ENCODE results near the gene NAP1L4.

NAP1L4 gene

DNA sequence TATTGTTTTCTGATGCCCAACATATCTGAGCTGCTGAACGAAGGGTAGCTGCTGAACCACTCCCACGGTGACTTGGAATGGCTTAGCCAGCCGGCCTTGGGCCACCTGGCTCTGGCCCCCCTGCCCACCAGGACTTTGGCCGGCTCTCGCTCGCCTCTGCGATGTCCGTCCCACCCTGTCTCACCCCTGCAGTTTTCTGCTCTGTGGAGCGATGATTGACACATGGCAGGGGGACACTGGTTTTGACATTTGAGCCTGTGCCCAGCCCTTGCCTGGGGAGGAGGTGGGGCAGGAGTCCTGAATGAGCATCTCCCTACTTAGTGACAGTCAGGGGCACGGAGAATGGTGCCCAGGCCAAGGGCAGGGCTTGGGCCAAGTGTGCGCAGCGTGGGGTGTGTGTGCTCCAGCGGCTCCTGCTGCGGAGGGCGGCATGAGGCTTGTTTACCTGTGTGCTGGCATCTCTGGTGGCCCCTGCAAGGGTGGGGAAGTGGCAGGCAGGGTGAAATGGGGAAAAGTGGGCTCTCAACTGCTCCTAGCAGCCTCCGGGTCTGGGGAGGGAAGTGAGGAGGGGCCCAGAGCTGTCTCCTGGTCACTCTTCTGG, 90.8 kb downstream of the NAP1L4 start:
- Histone ChIP-seq H3K36me3 (ENCODE audit: insufficient read depth) (no peaks in the 10 kb centered on the region), H3K4me2 (peak overlapping the region; percentile 73; the same call in 1 of the 2 replicates), H3K79me2 (ENCODE audit: insufficient read depth, low read depth) (no peaks in the 10 kb centered on the region), H3K9ac (peak overlapping the region; percentile 25; the same call in 1 of the 2 replicates), H4K20me1 (ENCODE audit: insufficient read depth) (no peaks in the 10 kb centered on the region), H3K27ac (no peak overlapping the region), H3K27me3 (ENCODE audit: insufficient read depth, low read depth) (no peaks in the 10 kb centered on the region), H3K4me1 (ENCODE audit: low read depth, poor library complexity, severe bottlenecking) (peaks cover 7% of the 10 kb centered on the region), H3K4me3 (IDR thresholded peaks at IDR 0.05; ENCODE audit: insufficient read depth, low read depth, low read length) (no peak overlapping the region), H2AFZ (ENCODE audit: low read depth) (peak overlapping the region; percentile 90)
- TF ChIP-seq, protein P1, sequence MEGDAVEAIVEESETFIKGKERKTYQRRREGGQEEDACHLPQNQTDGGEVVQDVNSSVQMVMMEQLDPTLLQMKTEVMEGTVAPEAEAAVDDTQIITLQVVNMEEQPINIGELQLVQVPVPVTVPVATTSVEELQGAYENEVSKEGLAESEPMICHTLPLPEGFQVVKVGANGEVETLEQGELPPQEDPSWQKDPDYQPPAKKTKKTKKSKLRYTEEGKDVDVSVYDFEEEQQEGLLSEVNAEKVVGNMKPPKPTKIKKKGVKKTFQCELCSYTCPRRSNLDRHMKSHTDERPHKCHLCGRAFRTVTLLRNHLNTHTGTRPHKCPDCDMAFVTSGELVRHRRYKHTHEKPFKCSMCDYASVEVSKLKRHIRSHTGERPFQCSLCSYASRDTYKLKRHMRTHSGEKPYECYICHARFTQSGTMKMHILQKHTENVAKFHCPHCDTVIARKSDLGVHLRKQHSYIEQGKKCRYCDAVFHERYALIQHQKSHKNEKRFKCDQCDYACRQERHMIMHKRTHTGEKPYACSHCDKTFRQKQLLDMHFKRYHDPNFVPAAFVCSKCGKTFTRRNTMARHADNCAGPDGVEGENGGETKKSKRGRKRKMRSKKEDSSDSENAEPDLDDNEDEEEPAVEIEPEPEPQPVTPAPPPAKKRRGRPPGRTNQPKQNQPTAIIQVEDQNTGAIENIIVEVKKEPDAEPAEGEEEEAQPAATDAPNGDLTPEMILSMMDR (conservative IDR thresholded peaks at IDR 0.05; ENCODE audit: low read depth, low read length) = no peak

DNA sequence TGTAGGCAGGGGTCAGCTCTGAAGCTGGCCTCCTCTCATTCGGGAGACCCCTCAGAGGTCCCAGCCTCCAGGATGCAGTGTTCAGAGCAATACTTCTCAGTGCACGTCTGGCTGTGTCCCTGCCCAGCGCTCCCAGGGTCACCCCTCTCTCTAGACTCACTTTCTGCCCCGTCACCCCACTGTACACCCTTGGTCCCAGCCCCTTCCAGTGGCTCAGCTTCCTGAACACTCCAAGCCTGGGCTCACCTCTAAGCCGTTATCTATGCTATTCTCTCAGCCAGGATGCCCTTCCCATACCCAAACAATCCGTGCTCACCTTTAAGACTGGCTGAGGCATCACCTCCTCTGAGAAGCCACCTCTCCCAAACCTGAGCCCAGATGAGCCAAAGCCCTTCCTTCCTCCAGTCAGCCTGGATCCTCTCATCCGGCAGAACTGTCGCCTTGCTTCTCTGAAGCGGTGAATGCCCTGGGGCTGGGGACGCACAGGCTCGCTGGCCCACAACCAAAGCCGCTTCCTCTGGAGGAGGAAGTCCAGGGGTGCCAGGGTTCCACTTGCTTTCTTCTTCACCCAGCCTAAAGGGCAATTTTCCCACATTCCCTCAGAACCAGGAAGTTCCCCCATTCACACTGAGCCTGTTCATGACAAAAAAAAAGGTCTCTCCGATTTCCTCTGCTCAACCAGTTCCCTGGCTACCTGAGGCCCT, 92.9 kb downstream of the NAP1L4 start:
- H3K79me2 ChIP-seq (ENCODE audit: insufficient read depth, low read depth) = no peaks in the 10 kb centered on the region
- H3K36me3 ChIP-seq (ENCODE audit: insufficient read depth) = no peaks in the 10 kb centered on the region
- H2AFZ ChIP-seq (ENCODE audit: low read depth) = no peak overlapping the region
- H3K27ac ChIP-seq = no peak overlapping the region
- H3K9ac ChIP-seq = no peak overlapping the region
- TF ChIP-seq, protein P1 (conservative IDR thresholded peaks at IDR 0.05; ENCODE audit: low read depth, low read length) = no peak
- peaks cover 7% of the 10 kb centered on the region for H3K4me1 ChIP-seq (ENCODE audit: low read depth, poor library complexity, severe bottlenecking)
- no peak overlapping the region for H3K4me3 ChIP-seq (IDR thresholded peaks at IDR 0.05; ENCODE audit: insufficient read depth, low read depth, low read length)
- no peaks in the 10 kb centered on the region for H4K20me1 ChIP-seq (ENCODE audit: insufficient read depth)
- no peaks in the 10 kb centered on the region for H3K27me3 ChIP-seq (ENCODE audit: insufficient read depth, low read depth)
- no peak overlapping the region for H3K4me2 ChIP-seq

DNA sequence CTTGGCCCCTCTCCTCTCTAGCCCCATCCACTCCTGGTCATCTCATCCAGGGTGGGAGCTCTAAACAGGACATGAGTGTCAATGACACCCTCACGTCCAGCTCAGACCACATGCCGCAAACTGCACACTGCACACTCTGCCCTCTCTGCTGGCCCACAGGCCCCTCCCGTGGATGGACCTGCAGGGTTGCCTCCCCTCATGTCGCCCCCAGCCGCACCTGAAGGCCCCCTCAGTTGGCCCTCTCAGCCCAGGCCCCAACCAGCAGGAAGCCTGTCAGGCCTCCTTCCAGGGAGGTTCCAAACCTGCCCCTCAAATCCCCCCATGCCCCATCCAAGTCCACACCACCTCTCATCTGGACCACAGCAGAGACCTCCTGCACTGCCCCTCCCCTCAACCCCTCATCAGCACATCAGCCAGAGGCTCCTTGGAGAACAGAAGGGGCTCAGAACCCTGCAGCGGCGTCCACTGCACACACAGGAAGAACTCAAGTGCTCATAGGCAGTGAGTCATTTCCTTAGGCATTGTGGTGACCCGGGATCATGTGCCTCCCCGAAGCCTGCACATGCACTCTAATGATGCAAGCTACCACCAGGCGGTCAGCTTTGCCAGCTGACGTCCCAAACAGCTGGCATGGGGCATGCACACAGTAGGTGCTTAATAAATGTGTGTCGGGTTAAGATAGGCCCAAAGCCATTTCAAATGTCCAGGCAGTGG, 93.6 kb downstream of the NAP1L4 start:
- H3K36me3 ChIP-seq (ENCODE audit: insufficient read depth) = no peaks in the 10 kb centered on the region
- H3K4me1 ChIP-seq (ENCODE audit: low read depth, poor library complexity, severe bottlenecking) = peaks cover 7% of the 10 kb centered on the region
- no peak overlapping the region for H3K9ac ChIP-seq
- no peaks in the 10 kb centered on the region for H3K79me2 ChIP-seq (ENCODE audit: insufficient read depth, low read depth)
- no peak overlapping the region for H3K4me3 ChIP-seq (IDR thresholded peaks at IDR 0.05; ENCODE audit: insufficient read depth, low read depth, low read length)
- no peak overlapping the region for H2AFZ ChIP-seq (ENCODE audit: low read depth)
- H3K27me3 ChIP-seq (ENCODE audit: insufficient read depth, low read depth) = no peaks in the 10 kb centered on the region
- H4K20me1 ChIP-seq (ENCODE audit: insufficient read depth) = no peaks in the 10 kb centered on the region
- H3K27ac ChIP-seq = no peak overlapping the region
- TF ChIP-seq, protein P1 (conservative IDR thresholded peaks at IDR 0.05; ENCODE audit: low read depth, low read length) = no peak
- no peak overlapping the region for H3K4me2 ChIP-seq

DNA sequence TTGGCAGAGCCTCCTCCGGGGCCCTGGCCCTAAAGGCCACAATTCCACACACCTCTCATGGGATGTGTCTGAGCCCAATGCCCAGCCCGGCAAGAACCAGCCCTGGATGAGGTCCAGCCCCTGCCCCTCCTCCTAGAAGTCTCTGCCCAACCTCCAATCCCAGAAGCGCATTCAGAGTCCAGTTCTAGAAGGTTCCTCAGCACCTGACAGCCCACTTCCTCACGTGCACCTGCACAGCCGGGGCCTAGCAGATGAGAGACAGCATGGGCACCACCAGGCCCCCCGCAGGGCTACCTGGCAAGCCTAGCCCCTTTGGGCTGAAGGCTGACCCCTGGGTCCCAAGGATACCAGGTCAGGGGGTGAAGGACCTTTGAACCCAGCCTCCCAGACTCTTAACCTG, 95.1 kb downstream of the NAP1L4 start:
- Histone ChIP-seq H3K27ac (no peak overlapping the region), H3K27me3 (ENCODE audit: insufficient read depth, low read depth) (no peaks in the 10 kb centered on the region), H4K20me1 (ENCODE audit: insufficient read depth) (no peaks in the 10 kb centered on the region), H3K9ac (no peak overlapping the region), H2AFZ (ENCODE audit: low read depth) (no peak overlapping the region), H3K79me2 (ENCODE audit: insufficient read depth, low read depth) (no peaks in the 10 kb centered on the region), H3K36me3 (ENCODE audit: insufficient read depth) (no peaks in the 10 kb centered on the region), H3K4me2 (no peak overlapping the region), H3K4me1 (ENCODE audit: low read depth, poor library complexity, severe bottlenecking) (peaks cover 12% of the 10 kb centered on the region), H3K4me3 (IDR thresholded peaks at IDR 0.05; ENCODE audit: insufficient read depth, low read depth, low read length) (no peak overlapping the region)
- TF ChIP-seq, protein P1 (conservative IDR thresholded peaks at IDR 0.05; ENCODE audit: low read depth, low read length) = no peak

Data from KMS-11 (cell line).